NT2/D1 (cell line): ENCODE measurements around the gene GGT5.

Experiments used
- YY1 ChIP-seq: IDR thresholded peaks from 2 replicates; pipeline ENCODE4 v1.6.1; 2011; ENCODE audit not compliant: insufficient read length, insufficient read depth
- ZNF274 ChIP-seq: IDR thresholded peaks from 2 replicates; pipeline ENCODE4 v1.6.1; 2011; ENCODE audit warnings: mild to moderate bottlenecking, low read depth, low read length

- TF ChIP-seq ZNF274 (no peak), YY1 (no peak)
These were observed 61.4 kb downstream of the GGT5 start for GRCh38 chr22:24183321-24184031.
